ENCODE measurements around the gene NXPH1. TPM values are rescaled to one million over a fixed set of nuclear protein-coding genes. Genes with fewer than 3 reads are reported as not detected.

NXPH1 gene
- total RNA-seq, 1 donor from 2014 or later: not detected

DNA sequence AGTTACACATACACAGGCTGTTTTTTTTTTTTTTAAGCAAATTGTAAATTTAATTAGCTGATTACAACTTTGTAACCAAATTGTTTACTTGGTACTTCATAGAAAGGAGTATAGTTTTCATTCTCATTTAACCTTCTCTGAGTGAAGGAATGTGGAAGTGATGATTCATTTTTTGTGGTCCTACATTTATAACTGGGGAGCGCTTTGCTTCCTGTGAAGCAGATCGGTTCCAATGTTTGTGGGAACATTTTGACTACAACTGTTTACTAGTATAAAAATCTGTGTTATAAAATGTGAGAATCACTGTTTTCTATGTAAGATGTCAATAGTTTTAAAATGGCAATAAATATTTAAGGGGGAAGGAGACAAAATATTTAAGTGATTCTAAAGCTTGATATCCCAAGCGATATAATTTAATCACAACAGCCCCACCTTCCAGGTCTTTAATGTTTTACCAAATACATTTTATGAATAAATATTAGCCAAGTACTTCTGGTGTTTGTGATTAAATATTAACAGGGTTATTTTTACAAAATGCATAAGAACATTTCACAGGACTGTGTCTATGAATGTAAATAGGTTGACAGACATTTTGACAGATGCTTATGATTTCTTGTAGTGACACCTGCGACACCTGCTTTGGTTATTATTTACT is 57.1 kb downstream of the NXPH1 start:
- ATAC-seq: no peak
- intact Hi-C loops (cut with DNase I): no loop called here
- DNase-seq (ENCODE audit: missing footprints): no peak

GRCh38 chr7:8491106-8491505 is 57.7 kb downstream of the NXPH1 start:
- ATAC-seq: no peak
- intact Hi-C loops (cut with DNase I): no loop called here
- DNase-seq (ENCODE audit: missing footprints): no peak

- intact Hi-C loops (cut with DNase I): no loop called here
- ATAC-seq: no peak
Observed at GRCh38 chr7:8491544-8492489, 58.4 kb downstream of the NXPH1 start.

DNA sequence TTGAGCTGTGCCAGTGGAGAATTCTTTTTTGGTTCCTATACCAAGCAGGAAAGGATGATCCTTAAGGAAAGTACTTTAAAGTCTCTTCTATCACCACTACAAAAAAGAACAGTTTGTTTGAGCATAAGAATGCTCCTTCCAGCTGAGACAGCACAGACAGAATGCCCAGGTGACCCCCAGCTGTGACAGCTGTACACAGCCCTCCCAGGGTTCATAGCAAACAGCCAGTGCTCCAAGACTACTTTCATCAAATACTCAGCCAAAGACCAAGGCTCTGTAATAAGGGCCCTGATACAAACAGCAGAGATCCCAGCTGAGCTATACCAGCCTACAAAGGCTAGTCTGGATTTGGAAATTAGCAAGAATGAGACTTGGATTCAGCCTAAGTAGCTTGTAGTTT is 65.7 kb downstream of the NXPH1 start:
- intact Hi-C loops (cut with DNase I): no loop called here
- DNase-seq (ENCODE audit: missing footprints): no peak
- no peak for ATAC-seq

More at GRCh38 chr7:8491544-8492489, 58.4 kb downstream of the NXPH1 start:
- DNase-seq (ENCODE audit: missing footprints): no peak

- no peak for ATAC-seq
- intact Hi-C loops (cut with DNase I): no loop called here
- DNase-seq (ENCODE audit: missing footprints): no peak
Observed at GRCh38 chr7:8500286-8500685, 66.9 kb downstream of the NXPH1 start.

DNA sequence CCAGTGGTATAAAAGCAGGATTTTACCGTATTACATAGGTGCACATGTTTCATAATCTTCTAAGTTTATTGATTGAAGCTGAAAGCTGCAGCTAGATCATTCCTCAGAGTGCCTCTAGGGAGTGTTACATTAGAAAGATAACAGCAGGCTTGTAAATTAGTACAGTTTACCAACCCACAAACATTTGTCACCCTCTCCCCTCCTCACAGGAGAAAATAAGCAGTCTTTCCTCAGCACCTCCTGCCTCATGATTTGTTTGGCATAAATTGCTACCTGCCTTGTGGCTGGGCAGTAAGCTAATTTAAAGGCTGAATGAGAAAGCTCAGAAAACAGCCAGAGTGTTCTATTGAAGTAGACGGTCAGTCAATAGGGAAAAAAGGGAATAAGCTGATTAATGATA is 74.2 kb downstream of the NXPH1 start:
- intact Hi-C loops (cut with DNase I): no loop called here
- no peak for ATAC-seq
- DNase-seq (ENCODE audit: missing footprints): no peak

- intact Hi-C loops (cut with DNase I): no loop called here
- ATAC-seq (no peak), DNase-seq (ENCODE audit: missing footprints) (no peak)
Observed at GRCh38 chr7:8509621-8510020, 76.2 kb downstream of the NXPH1 start.

DNA sequence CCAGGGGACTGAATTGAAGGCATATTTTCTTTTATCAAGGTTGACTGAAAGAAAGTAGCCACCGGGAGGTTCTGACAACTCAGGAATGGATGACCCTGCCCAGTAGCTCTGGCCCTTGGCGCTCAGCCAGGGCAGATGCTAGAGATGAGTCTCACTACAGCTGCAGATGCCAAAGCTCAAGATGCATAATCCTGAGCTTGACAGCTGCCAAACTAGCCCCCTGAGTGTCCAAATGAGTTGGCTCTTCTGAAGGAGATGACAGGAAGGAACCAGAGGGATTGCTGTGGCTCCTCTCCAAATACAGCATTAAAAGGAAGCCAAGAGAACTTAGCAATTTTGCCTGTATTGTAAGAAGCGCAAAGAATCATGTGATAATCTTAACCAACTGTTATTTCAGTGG is 78.4 kb downstream of the NXPH1 start:
- intact Hi-C loops (cut with DNase I): no loop called here
- ATAC-seq (no peak), DNase-seq (ENCODE audit: missing footprints) (no peak)

DNA sequence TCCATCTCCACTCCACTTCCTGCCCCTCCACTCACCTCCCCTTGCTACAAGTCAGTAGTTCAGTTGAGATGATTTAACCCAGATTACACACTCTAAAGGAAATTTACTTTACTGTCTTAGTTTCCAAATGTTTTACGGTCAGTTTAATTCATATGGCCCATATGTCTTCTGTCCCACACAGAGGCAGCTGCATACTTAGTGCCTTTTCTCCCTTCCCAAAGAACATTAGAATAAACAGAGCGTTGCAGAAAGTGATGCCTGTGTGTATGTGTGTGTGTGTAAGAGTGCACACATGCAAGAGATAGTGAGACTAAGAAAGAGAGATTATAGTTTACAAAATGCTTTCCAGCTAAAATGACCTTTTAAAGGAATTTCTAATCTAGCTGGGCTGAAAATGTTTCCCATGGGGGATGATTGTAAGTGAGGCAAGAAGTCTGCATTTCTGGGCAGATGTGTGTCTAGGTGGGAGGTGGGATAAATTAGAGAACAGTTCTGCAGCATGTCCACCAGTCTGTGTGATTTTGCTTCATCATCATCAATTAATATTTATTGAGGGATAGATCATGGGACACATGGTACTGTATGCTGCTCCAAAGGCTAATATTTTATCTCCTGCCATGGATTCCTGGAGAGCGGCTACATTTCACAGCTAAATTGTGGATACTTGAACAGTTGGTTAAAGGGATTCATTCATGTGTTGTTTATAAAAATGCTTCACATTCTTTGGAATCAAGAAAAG is 81.5 kb downstream of the NXPH1 start:
- no peak for DNase-seq (ENCODE audit: missing footprints)
- intact Hi-C loops (cut with DNase I): no loop called here
- no peak for ATAC-seq

- intact Hi-C loops (cut with DNase I): no loop called here
- no peak for DNase-seq (ENCODE audit: missing footprints)
- no peak for ATAC-seq
Observed at GRCh38 chr7:8515640-8516185, 82.3 kb downstream of the NXPH1 start.

DNA sequence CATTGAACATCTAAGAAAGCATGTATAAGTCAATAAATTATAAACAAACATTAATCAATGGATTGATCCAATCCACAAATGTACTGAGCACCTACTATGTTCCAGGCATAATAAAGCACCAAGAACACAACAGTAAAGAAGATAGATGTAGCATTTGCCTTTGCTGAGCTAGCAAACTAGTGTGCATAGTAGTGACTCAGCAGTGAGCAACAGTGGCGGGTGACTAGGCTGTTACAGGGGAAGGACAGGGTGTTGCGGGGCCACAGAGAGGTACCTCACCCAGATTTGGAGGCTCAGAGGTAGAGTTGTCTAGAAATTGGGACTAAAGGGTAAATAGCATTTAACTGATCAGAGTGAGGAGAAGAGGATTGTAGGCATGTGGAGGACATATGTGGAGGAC is 83.6 kb downstream of the NXPH1 start:
- no peak for DNase-seq (ENCODE audit: missing footprints)
- ATAC-seq: no peak
- intact Hi-C loops (cut with DNase I): no loop called here

- intact Hi-C loops (cut with DNase I): no loop called here
- DNase-seq (ENCODE audit: missing footprints): no peak
- ATAC-seq: no peak
Observed at GRCh38 chr7:8528311-8528710, 94.9 kb downstream of the NXPH1 start.

DNA sequence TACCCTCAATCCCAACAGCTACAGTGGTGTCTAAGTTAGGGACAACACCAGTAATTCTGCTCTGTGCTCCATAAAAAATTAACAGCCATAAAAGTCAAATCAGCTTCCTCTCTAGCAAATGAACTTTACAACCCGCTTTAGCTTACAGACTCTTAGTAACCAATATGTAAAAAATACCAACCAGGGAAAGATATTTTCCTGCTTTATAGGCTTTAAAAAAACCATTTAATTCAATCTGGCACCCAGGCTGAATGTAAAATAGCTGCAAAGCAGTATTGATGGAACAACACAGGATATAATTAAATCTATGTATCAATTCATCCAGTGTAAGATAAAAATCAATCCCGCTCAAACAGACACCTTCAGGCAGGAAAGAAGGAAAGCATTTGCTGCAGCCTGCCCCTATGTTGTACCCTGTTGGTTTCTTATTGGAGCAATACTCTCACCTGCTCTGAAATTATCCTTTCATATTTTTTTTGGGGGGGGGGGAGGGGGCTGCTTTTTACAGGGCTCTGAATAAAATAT is 98.6 kb downstream of the NXPH1 start:
- no peak for ATAC-seq
- intact Hi-C loops (cut with DNase I): no loop called here
- no peak for DNase-seq (ENCODE audit: missing footprints)

DNA sequence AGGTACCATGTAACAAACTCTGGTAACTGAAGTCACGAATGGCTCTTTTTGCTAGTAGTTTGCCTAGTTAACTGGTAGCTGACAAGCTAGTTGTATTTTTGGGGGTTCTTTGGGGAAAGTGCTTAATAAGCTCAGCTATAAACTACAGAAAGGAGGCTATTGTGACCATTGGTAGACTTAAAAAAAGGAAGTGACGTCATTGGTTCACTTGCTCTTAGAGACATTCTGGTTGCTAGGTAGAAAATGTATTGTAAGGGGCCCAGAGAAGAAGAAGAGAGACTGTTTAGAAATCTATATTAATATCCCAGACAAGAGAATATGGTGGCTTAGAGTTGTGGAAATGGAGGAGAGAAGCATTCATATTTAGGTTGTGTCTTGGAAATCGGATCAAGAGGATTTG is 103.0 kb downstream of the NXPH1 start:
- ATAC-seq: no peak
- intact Hi-C loops (cut with DNase I): no loop called here
- DNase-seq (ENCODE audit: missing footprints): no peak

DNA sequence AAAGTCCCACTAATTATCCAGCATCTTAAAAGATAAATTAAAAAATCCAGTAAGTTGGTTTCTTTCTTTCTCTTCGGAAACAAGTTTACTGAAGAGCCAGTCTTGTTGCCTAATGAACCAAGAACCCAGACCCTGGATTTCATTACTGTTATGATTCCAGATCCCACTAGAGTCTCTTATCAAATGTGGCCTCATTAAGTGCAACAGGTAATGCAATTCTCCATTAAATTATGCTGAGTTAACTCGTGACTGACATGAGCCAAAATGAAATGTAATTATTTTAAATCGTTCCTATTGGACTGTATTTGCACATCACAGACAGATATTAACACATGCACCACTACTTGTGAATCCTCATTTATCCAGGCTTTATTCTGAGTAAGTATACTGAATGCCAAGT is 115.6 kb downstream of the NXPH1 start:
- ATAC-seq (no peak), DNase-seq (ENCODE audit: missing footprints) (no peak)
- intact Hi-C loops (cut with DNase I): no loop called here

DNA sequence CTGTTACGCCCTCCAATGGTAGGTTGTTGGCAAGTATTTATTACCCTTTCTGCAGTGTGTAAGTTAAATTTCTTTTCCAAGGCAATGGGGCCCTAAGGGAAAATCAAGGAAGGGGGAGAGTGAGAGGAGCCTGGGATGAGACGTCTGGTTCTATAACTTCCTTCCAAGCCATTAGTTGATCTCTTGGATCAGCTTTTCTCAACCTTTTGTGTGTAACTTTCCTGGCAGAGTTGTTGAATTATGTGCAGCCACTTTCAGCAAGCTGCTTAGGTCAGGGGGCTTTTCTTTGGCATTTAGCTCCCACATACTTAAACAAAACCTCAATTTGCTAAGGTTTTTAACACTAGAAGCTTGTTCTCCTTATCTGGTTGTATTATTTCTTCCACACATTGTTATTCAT is 127.1 kb downstream of the NXPH1 start:
- ATAC-seq (no peak), DNase-seq (ENCODE audit: missing footprints) (no peak)
- intact Hi-C loops (cut with DNase I): no loop called here

DNA sequence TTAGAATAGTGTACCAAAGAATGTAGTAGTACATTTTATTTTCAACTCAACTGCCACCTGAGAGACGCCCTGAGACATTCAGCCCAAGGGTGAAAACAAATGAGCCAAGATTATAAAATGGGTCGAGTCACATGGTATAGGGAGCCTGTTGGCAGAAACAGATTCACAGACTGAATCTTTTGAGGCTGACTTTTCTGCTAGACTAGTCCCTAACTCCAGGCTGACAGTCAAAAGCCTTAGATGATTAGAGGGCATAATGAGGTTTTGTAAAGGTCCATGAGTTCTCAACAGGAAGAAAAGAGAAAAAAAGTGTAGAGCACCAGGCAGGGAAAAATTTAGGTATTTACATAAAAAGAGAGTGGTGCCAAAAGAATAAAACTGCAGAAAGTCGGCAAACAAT is 128.0 kb downstream of the NXPH1 start:
- intact Hi-C loops (cut with DNase I): no loop called here
- ATAC-seq: no peak
- DNase-seq (ENCODE audit: missing footprints): no peak

DNA sequence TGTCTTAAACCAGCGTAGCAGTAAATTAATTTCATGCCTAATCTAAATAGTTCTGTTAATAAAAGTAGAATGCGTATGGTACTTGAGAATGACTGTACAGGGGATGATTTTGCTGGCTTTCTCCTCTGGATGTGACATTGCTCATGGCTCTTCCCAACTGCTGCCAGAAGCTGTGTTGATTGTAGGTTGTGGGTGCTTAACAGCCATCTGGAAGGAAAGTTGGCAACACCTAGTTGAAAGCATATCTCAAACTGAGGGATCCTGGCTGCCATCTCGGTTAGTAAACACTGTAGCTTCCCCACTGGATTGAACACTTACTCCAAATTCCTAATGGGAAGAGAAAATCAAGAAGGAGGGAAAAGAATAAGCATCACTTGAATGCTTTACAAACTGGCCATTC is 130.9 kb downstream of the NXPH1 start:
- DNase-seq (ENCODE audit: missing footprints): no peak
- intact Hi-C loops (cut with DNase I): no loop called here
- no peak for ATAC-seq

- intact Hi-C loops (cut with DNase I): no loop called here
- DNase-seq (ENCODE audit: missing footprints) (no peak), ATAC-seq (no peak)
Observed at GRCh38 chr7:8566016-8566415, 132.6 kb downstream of the NXPH1 start.
